Activated B cell treated with CpG ODN at 0.5 μM for 24 hours (primary cell): ENCODE results near the gene CUX1. TPM values are rescaled to one million over a fixed set of nuclear protein-coding genes. Genes with fewer than 3 reads are reported as not detected.
A peak's percentile ranks its signal among the peaks of the same experiment; 100 is the strongest.

ENCODE experiments used
- ATAC-seq: fragments of 200-7000 bp; cut with Tn5 transposase; one replicate; pipeline ENCODE4 v1.10.0; 2021; ENCODE audit warnings: low read depth, mild to moderate bottlenecking, moderate library complexity
- CTCF ChIA-PET: fragments of 350-600 bp; sonication (Branson Sonifier 250); formaldehyde crosslinking; loops from one replicate; lab custom pipeline; 2021; ENCODE audit warnings: antibody characterized with exemption; lab: Charles Lee
- POLR2A ChIA-PET: fragments of 350-600 bp; sonication (Branson Sonifier 250); formaldehyde crosslinking; loops from one replicate; lab custom pipeline; 2021; ENCODE audit warnings: antibody characterized with exemption; lab: Charles Lee
- DNase-seq: peaks from one replicate; pipeline ENCODE4 v3.0.0; 2022
- H3K27ac Mint-ChIP-seq: one replicate; pipeline ENCODE4 v1.8.0; 2020; ENCODE audit warnings: mixed read lengths
- H3K27me3 Mint-ChIP-seq: one replicate; pipeline ENCODE4 v1.8.0; 2021; ENCODE audit warnings: mixed read lengths
- H3K36me3 Mint-ChIP-seq: one replicate; pipeline ENCODE4 v1.8.0; 2021; ENCODE audit warnings: low read depth, mixed read lengths
- H3K4me1 Mint-ChIP-seq: one replicate; pipeline ENCODE4 v1.8.0; 2021; ENCODE audit warnings: mixed read lengths
- H3K4me3 Mint-ChIP-seq: one replicate; pipeline ENCODE4 v1.8.0; 2020; ENCODE audit warnings: mild to moderate bottlenecking, mixed read lengths
- H3K9me3 Mint-ChIP-seq: one replicate; pipeline ENCODE4 v1.8.0; 2020; ENCODE audit warnings: mixed read lengths
- intact Hi-C: fragments of 100-400 bp; cut with micrococcal nuclease; formaldehyde crosslinking; loops from one replicate; pipeline ENCODE4 v1.15.1; 2024
- total RNA-seq: library from RNA; stranded (reverse); gene quantifications from 2 replicates; pipeline ENCODE4 v1.2.3, GENCODE V29; 2022
- TF ChIP-seq, protein P1 (sequence below): fragments of 200-600 bp; IDR thresholded peaks from one replicate; pipeline ENCODE4 v1.8.0; 2022; ENCODE audit warnings: antibody characterized with exemption, mild to moderate bottlenecking

CUX1 gene
- total RNA-seq, 1 donor from 2014 or later = 61.7 TPM

GRCh38 chr7:101933028-101933427 lies 115.6 kb downstream of the CUX1 start:
- Mint-ChIP-seq H3K4me3 (no peak overlapping the region), H3K4me1 (peaks cover 46% of the 10 kb centered on the region), H3K36me3 (peaks cover 7% of the 10 kb centered on the region), H3K9me3 (peaks cover 3% of the 10 kb centered on the region), H3K27me3 (no peaks in the 10 kb centered on the region), H3K27ac (no peak overlapping the region)
- ATAC-seq = no peak
- intact Hi-C loops = no loop called here
- ChIA-PET CTCF (interaction anchor here (0.6 kb wide), 1 partner anchor 77 kb away, joined by 3 read pairs; no protein-coding TSS in a partner anchor), POLR2A (no interaction called here)
- DNase-seq = no peak
- TF ChIP-seq, protein P1, sequence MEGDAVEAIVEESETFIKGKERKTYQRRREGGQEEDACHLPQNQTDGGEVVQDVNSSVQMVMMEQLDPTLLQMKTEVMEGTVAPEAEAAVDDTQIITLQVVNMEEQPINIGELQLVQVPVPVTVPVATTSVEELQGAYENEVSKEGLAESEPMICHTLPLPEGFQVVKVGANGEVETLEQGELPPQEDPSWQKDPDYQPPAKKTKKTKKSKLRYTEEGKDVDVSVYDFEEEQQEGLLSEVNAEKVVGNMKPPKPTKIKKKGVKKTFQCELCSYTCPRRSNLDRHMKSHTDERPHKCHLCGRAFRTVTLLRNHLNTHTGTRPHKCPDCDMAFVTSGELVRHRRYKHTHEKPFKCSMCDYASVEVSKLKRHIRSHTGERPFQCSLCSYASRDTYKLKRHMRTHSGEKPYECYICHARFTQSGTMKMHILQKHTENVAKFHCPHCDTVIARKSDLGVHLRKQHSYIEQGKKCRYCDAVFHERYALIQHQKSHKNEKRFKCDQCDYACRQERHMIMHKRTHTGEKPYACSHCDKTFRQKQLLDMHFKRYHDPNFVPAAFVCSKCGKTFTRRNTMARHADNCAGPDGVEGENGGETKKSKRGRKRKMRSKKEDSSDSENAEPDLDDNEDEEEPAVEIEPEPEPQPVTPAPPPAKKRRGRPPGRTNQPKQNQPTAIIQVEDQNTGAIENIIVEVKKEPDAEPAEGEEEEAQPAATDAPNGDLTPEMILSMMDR = no peak

DNA sequence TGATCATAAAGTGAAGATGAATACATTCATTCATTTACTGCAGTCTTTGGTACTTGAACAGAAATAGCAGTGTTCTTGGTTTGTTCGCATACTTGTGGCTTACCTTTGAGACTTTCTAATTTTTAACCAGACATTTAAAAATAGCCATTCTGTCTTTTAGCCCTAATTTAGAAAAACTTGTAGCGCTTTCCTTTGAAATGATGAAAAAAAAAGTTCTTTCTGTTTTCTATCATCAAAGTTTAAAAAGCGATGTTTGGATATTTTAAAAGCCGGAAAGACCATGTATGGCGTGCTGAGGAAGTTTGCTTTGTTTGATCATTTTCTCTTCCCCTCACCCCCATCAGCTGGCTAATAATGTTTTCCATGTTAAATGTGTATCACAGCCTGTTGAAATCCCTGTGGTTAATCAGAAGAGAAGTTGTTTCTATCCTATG lies 116.3 kb downstream of the CUX1 start:
- Mint-ChIP-seq H3K27ac (peak overlapping the region; percentile 56), H3K9me3 (peaks cover 3% of the 10 kb centered on the region), H3K36me3 (peaks cover 7% of the 10 kb centered on the region), H3K4me3 (peak overlapping the region; percentile 74), H3K27me3 (no peaks in the 10 kb centered on the region), H3K4me1 (peaks cover 46% of the 10 kb centered on the region)
- ChIA-PET POLR2A (no interaction called here), CTCF (no interaction called here)
- intact Hi-C loops = no loop called here
- DNase-seq (no peak), ATAC-seq (peak; percentile 49)
- TF ChIP-seq, protein P1 = no peak

GRCh38 chr7:101934618-101935017 lies 117.2 kb downstream of the CUX1 start:
- ChIA-PET POLR2A (no interaction called here), CTCF (no interaction called here)
- TF ChIP-seq, protein P1 = no peak
- Mint-ChIP-seq H3K9me3 (peaks cover 3% of the 10 kb centered on the region), H3K27me3 (no peaks in the 10 kb centered on the region), H3K4me1 (peaks cover 53% of the 10 kb centered on the region), H3K36me3 (peaks cover 7% of the 10 kb centered on the region), H3K4me3 (no peak overlapping the region), H3K27ac (no peak overlapping the region)
- no peak for DNase-seq
- no peak for ATAC-seq
- intact Hi-C loops = no loop called here

- ChIA-PET POLR2A (interaction anchor here (0.5 to 0.6 kb wide), 2 partner anchors 79 to 1539 kb away, joined by 4 read pairs; no protein-coding TSS in a partner anchor), CTCF (interaction anchor here (0.5 kb wide), 1 partner anchor 56 kb away, joined by 6 read pairs; no protein-coding TSS in a partner anchor)
- H3K4me1 Mint-ChIP-seq = peaks cover 58% of the 10 kb centered on the region
- H3K27me3 Mint-ChIP-seq = no peaks in the 10 kb centered on the region
- H3K9me3 Mint-ChIP-seq = no peaks in the 10 kb centered on the region
- H3K4me3 Mint-ChIP-seq = peak overlapping the region; percentile 48
- intact Hi-C loops = no loop called here
- TF ChIP-seq, protein P1 = no peak
- no peak for DNase-seq
- no peak overlapping the region for H3K27ac Mint-ChIP-seq
- no peak for ATAC-seq
- no peaks in the 10 kb centered on the region for H3K36me3 Mint-ChIP-seq
Measured at GRCh38 chr7:101935521-101936141, 118.2 kb downstream of the CUX1 start.

DNA sequence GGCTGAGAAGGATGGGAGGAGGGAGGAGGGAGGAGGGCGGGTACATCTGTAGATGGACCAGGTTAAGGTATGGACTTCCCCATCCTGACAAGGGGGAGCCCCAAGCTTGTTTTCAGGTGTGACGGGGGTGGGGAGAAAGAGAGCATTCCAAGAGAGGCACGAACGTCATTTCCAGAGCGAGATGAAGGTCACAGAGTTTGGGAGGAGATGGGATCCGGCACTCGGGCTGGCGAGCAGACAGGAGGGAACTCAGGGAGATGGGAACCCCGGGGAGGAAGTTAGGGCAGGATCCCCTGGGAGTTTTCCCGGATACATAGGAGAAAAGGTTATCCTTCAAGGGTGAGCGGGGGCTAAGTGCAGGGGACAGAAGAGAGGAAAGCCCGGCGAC lies 118.8 kb downstream of the CUX1 start:
- no peaks in the 10 kb centered on the region for H3K27me3 Mint-ChIP-seq
- H3K9me3 Mint-ChIP-seq = no peaks in the 10 kb centered on the region
- peak overlapping the region; percentile 60 for H3K4me3 Mint-ChIP-seq
- TF ChIP-seq, protein P1 = no peak
- H3K36me3 Mint-ChIP-seq = no peaks in the 10 kb centered on the region
- DNase-seq (no peak), ATAC-seq (peak; percentile 48)
- intact Hi-C loops = no loop called here
- peaks cover 62% of the 10 kb centered on the region for H3K4me1 Mint-ChIP-seq
- no peak overlapping the region for H3K27ac Mint-ChIP-seq
- CTCF ChIA-PET = no interaction called here
- POLR2A ChIA-PET = interaction anchor here (0.5 to 0.6 kb wide), 2 partner anchors 80 to 1540 kb away, joined by 4 read pairs; no protein-coding TSS in a partner anchor
